GM12865 (cell line): ENCODE measurements around the gene ITPKB.

ENCODE experiments used
- DNase-seq: peaks from one replicate; pipeline ENCODE4 v3.0.0; 2010; ENCODE audit warnings: low read depth
- H3K4me3 ChIP-seq: 2 replicates; pipeline ENCODE4 v1.5.1; 2011; ENCODE audit warnings: mild to moderate bottlenecking, low read depth, low read length, control low read depth
- CTCF ChIP-seq: IDR thresholded peaks from 2 replicates; pipeline ENCODE4 v1.5.1; 2011; ENCODE audit warnings: low read length, control low read depth, low read depth, inconsistent platforms; ENCODE audit not compliant: insufficient read depth; ENCODE audit errors: missing control alignments

ITPKB gene

DNA sequence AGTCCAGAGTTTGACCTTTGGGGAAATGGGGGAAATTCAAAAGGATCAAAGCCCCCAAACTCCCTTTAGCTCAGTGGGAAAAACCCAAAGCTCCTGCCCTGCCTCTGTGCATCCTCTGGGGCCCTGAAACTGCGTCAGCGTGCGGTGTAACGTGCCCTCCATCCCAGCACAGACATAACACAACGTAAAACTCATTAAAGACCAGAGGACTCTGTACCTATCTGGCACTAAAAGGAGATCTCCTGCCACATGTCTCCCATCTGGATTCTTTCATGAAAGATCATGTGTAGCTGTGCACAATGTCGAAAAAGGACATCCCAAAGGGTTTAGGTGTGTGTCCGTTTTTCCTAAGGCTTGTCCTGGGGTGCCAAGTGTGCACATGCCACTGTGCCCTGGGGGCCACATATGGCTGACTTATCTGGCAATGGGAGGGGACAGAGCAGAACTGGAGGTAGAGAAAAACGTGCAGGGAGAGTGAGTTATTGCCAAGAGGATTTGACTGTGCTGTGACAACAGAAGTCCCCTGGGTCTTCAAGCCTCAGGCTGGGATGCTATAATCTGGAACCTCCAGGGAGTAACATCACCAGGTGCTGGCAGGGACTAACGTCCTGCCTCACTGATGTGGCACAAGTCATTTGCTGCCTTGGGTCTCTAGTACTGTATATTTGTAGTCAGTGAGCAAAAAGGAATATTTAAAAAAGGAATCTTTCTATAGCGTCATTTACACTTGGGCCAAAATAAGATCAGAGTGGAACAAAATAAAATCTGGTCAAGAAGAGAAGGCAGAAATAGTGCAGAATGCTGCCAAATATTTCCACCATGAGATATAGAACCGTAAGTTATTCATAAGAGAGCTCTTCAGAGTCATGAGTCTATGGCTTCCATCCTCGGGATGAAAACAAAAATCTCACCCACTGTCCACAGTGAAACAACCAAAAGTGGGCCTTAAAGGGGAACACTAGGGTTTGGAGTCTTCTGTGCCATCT lies 52.3 kb downstream of the ITPKB start:
- no peak overlapping the region for H3K4me3 ChIP-seq
- no peak for DNase-seq
- no peak for TF ChIP-seq CTCF

DNA sequence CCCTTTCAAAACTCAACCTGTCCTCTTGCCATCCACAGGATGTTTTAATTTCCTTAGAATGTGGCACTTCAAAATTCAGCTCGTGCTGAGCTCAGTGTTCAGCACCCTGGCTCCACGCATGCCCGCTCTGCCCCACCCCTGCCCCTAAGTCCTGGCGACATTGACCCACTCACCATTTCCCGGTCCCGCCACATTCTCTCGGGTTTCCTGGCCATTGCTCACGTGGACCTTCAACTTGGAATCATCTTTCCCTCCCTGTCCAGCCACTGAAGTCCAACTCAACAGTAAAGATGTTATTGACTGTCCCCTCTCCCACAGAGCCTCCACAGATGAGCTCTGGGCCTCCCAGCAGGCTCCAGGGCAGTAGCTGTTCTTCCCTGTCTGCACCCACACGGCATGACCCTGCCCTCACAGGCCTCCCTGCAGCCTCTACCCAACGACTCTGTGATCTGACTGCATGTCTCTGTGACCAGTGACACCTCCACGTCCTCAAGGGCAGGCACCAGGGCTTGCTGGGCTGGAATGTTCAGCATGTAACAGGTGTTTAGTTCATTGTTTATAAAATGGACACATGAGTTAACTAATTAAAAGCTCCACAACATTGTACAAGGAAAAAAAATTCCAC lies 53.8 kb downstream of the ITPKB start:
- no peak for DNase-seq
- TF ChIP-seq CTCF = no peak
- H3K4me3 ChIP-seq = no peak overlapping the region

GRCh38 chr1:226684026-226684425 lies 55.1 kb downstream of the ITPKB start:
- no peak overlapping the region for H3K4me3 ChIP-seq
- no peak for DNase-seq
- TF ChIP-seq CTCF = no peak

- TF ChIP-seq CTCF = no peak
- no peak overlapping the region for H3K4me3 ChIP-seq
- DNase-seq = no peak
Measured at GRCh38 chr1:226682871-226683814, 55.9 kb downstream of the ITPKB start.

GRCh38 chr1:226681652-226682493 lies 57.2 kb downstream of the ITPKB start:
- DNase-seq = no peak
- H3K4me3 ChIP-seq = no peak overlapping the region

More at GRCh38 chr1:226681652-226682493, 57.2 kb downstream of the ITPKB start:
- no peak for TF ChIP-seq CTCF
